HL-60/S4 (cell line): ENCODE measurements around the gene GRK3.
"Not testable (repeated sequence)": the region's sequence is repeated elsewhere in the genome, so short reads cannot be mapped to it uniquely, and the experiment has no call there.

ENCODE experiments used
- in situ Hi-C: fragments of 300-500 bp; cut with MboI; formaldehyde crosslinking; loops from 2 replicates; pipeline ENCODE4 v1.14.3; 2022; ENCODE audit warnings: low sequenced_read_pairs

The GRK3 gene

DNA sequence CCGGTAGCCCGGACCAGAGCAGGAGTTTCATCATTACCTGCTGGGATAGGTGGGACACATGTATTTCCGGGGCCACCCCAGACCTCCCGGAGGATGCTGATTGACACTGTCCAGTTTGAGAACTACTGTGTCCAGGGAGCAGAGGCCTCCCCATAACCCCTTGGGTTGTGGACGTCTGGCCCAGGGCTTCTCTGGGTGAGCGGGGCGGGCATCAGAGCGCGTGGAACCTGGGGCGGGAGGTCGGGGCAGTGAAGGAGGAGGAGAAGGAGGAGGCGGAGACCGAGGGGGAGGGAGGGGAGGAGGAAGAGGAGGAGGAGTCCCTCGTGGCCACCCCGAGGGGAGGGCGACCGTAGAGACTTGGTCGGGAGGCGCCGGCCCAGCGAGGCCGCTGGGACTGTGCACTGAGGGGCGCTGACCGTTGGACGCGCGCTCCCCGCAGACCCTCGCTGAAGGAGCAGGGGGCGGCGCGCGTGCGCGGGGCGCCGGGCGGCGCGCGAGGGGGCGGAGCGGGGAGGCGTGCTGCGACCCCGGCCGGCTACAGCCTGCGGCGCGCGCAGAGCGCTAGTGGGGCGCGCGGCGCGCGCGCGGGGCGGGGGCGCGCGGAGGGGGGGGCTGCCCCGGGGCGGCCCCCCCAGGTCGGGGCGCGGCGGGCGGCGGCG is at the start of gene GRK3:
Gene GRK3, plus strand, starts transcription at position 356 of the 659 bp plus-strand sequence. CDS start 366 bp downstream, outside the sequence.
- in situ Hi-C loops, result no loop called here

DNA sequence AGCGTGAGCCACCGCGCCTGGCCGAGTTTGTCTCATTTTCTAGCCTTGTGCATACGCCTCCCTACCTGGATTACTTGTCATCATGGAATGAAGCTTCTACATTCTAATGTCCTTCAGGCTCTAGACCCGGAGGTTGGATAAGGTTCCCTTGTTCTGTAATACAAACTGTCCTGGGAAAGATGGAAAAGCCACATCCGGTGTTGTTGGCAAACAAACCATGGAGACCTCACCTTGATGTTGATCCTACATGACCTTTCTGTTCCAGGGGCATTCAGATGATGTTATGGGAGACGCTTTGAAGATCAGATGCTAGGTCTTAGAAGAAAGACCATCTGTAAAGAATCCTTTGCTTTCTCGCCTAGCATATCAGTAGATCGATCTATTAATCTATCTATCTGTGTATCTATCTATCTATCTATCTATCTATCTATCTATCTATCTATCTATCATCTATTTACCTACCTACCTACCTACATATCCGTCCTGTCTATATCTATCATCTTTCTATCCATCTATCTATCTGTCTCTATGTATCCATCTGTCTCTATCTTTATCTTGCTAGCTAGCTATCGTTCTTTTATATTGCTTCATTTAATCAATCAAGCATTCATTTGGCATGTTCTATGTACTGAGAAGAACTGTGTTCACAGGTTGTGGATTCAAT is 46.3 kb upstream of the GRK3 start:
- in situ Hi-C loops, result no loop called here

GRCh38 chr22:25525376-25525775 is 39.1 kb upstream of the GRK3 start:
- in situ Hi-C loops, result no loop called here

DNA sequence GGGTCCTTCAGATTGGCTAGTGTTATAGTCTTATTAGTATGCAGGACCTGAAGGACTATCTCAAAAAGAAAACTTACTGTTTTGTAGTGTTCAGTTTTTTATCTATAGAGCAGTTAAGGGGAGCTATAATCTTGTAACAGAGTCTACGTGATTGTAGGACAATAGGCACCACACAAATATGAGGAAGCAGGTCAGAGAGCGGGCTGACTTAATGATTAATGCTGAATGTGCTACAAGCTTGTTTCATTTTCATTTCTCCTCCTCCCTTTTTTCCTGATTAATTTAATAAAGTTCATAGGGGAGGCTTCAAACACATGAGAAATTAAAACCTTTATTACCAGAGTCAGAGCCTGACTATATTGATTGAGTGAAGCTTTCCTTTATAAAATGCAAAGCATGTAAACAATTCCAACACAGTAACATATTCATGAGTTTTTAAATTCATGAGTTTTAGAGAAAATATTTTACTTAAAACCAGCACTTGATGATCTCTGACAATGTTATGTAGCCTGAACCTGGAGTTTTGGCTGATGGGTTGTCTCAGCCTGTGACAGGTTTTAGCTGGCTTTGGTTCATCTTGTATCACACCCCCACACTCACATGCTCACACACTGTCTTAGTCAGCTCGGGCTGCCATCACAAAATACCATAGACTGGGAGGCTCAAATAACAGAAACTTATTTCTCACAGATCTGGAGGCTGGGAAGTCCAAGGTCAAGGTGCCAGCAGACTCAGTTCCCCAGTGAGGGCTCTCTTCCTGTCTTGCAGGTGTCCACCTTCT is 38.5 kb upstream of the GRK3 start:
- in situ Hi-C loops, result not testable (repeated sequence)

DNA sequence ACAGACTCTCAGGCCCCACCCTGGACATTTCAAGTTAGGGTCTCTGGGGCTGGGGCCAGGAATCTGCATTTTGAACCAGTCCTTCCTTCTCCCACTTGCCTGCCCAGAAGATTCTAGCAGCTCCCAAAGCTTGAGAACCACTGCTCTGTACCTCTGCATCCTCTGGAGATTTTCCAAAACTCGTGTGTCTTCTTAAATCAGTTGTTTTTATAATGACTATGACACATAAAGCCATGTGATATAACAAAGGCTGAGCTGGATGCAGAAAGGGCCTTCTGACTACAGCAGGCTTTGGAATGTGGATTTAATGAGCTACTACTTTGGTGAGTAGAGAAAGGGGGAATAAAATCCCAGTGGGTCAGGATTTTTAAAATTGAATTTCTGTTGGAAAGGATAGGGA is 37.5 kb upstream of the GRK3 start:
- in situ Hi-C loops, result not testable (repeated sequence)

DNA sequence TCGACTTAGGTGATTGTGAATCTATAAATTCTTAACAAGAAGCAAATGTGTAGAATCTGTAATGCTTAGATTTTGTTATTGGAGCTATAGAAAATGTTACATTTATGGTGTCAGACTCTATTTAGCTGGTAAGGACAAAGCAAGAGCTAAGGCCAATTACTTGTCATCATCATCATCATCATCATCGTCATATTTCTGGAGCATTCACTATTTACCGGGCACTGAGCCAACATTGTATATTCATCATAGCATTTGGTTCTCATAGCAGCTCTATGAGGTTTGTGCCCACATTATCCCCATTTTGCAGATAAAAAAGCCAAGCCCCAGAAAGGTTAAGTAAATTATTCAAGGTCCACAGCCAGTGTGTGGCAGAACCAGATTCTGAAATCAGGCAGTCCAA is 36.4 kb upstream of the GRK3 start:
- in situ Hi-C loops, result not testable (repeated sequence)

- in situ Hi-C loops, result not testable (repeated sequence)
These were observed 35.4 kb upstream of the GRK3 start for GRCh38 chr22:25529059-25529458.

DNA sequence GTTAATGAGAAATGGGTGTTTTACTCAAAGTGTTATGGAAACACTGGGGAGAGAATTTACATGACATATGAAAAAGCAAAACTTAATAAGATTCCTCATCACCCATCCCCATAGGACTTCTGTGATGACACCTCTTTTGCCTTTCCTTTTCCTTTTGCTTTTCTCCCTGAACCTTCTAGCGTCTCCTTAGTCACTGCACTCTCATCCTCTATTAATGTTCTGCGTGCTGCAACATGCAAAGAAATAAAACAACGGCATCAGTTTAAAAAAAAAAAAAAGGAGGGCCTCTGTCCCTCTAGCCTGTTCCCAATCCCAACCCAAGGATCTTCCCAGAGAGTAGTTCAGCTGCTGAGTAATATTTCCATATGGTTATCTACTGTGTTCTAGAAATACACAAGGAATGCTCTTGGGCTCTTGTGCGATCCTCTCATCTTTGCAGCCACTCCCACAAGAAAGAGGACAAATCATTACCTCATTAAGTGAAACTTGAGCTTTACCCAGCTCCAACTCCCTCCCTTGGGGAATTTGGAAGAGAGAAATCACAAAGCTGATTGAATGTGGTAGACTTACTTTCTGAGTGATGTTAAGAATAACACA is 34.8 kb upstream of the GRK3 start:
- in situ Hi-C loops, result not testable (repeated sequence)

DNA sequence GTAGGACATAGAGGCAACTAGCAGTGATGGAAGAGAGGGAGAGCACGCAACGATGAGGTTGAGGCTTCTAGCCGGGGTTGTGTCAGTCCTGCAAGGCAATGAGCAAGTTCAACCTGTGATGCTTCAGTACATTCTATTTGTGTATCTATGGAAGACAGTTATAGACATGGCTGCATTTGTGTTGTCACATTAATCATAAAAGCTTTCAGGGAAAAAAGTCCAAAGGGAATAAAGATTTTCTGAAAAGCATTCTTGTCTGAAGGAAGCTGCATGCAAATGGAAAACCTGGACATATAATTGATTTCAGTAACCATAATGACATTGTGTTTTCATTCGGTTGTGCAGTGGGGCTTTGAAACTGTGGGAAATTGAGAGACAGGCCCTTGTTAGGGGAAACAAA is 32.8 kb upstream of the GRK3 start:
- in situ Hi-C loops, result not testable (repeated sequence)

DNA sequence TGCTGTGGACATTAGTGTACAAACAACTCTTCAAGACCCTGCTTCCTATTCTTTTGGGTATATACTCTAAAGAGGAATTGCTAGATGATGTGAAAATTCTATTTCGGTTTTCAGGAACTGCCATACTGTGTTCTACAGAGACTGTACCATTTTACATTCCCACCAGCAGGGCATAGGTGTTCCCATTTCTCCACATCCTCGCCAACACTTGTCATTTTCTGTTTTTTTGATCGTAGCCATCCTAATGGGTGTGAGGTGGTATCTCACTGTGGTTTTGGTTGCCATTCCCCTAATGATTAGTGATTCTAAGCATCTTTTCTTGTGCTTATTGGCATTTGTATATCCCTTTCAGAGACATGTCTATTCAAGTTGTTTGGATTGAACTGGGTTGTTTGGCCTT is 29.8 kb upstream of the GRK3 start:
- in situ Hi-C loops, result no loop called here

- in situ Hi-C loops, result no loop called here
These were observed 27.9 kb upstream of the GRK3 start for GRCh38 chr22:25536589-25536988.

DNA sequence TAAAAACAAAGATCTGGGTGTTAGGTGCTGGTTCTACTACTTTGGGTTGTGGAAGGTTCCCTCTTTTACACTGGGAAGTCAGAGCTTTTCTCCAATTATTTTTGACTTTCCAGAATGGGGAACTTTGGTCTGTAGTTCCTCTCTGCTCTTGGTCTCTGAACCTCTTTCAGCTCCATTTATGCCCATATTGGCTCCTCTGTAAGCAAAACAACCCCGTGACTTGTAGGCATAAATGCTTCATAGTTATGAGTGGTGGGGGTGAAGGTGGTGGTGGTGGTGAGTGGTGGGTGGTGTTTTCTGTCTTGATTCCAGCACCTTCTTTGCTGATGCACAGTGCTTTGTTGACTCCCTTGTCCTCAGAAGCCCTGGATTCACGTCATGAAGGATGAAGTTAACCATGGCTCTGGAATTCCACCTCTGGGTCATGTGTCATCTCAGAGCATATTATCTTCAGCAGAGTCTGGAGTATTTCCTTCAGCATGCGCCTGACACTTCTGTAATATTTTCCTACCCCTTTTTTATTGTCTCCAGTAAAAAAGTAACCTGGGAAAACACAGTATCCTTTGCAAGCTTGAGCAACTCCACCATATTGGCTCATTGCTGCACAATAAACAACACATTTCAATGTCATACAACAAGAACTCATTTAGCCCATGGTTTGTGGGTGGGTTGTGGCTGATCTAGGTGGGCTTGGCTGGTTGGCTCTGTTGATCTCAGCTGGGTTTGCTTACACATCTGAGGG is 24.1 kb upstream of the GRK3 start:
- in situ Hi-C loops, result no loop called here

GRCh38 chr22:25540908-25541660 is 23.4 kb upstream of the GRK3 start:
- in situ Hi-C loops, result no loop called here

GRCh38 chr22:25542191-25542590 is 22.3 kb upstream of the GRK3 start:
- in situ Hi-C loops, result no loop called here

DNA sequence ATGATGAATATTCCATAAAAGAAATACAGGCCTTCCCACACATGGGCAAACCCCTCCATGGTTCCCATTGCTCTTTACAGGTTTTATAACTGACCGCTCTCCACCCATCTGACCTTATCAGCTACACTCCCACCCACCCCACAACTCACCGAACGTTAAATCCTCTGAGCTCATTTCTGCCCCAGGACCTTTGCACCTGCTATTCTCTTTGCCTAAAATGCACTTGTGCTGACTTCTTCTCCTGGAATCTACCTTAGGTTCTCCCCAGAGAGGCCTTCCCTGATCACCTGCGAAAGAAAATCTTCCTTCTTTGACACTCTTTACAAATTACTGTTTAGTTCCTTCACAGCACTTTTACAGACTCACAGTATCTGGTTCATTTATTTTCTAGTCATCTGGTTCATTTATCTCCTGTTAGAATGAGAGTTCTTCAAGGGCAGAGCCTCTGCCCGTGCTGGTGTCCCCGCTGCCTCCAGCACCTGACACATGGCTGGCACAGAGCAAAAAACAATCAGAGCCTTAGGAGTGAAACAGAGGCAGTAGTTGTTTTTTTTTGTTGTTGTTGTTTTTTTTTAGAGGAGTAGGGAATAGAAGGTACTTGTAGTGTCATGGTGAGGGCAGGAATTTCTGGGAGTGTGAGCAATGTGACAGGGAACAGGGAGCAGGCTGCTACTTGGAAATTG is 21.6 kb upstream of the GRK3 start:
- in situ Hi-C loops, result no loop called here

- in situ Hi-C loops, result no loop called here
These were observed 19.3 kb upstream of the GRK3 start for GRCh38 chr22:25545146-25545545.

DNA sequence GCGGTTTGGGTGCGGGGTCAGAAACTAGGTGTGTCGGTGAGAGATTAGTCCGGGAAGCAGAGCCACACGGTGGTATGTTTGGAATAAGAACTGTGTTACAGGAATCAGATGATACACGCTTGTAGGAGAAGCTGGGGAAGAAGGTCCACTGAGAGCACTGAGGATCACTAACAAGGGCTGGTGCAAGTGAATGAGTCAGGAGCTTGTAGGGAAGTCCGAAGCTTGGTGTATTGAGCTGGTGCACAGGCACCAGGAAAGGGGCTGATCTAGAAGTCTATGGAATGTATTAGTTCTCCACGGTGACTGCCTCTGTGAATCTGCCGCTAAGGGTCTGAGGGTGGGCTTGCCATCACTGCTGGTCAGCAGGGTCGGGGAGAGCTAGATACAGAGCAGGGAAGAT is 18.8 kb upstream of the GRK3 start:
- in situ Hi-C loops, result no loop called here

GRCh38 chr22:25546242-25546641 is 18.2 kb upstream of the GRK3 start:
- in situ Hi-C loops, result no loop called here

- in situ Hi-C loops, result no loop called here
These were observed 17.7 kb upstream of the GRK3 start for GRCh38 chr22:25546751-25547150.
